Measurements from ENCODE around the gene SNTG2.

Gene SNTG2

GRCh38 chr2:926259-926793 is 24.3 kb upstream of the SNTG2 start:
- no peak for DNase-seq (ENCODE audit: low read depth, low spot score)

- DNase-seq (ENCODE audit: low read depth, low spot score): no peak
Measured at GRCh38 chr2:926896-927295, 23.8 kb upstream of the SNTG2 start.

- DNase-seq (ENCODE audit: low read depth, low spot score): no peak
Measured at GRCh38 chr2:929011-929735, 21.5 kb upstream of the SNTG2 start.

- no peak for DNase-seq (ENCODE audit: low read depth, low spot score)
Measured at GRCh38 chr2:929925-930324, 20.7 kb upstream of the SNTG2 start.

GRCh38 chr2:930935-931334 is 19.7 kb upstream of the SNTG2 start:
- DNase-seq (ENCODE audit: low read depth, low spot score): no peak

- DNase-seq (ENCODE audit: low read depth, low spot score): no peak
Measured at GRCh38 chr2:932320-933115, 18.1 kb upstream of the SNTG2 start.

GRCh38 chr2:933734-934295 is 16.8 kb upstream of the SNTG2 start:
- DNase-seq (ENCODE audit: low read depth, low spot score): no peak

- DNase-seq (ENCODE audit: low read depth, low spot score): no peak
Measured at GRCh38 chr2:937530-937929, 13.1 kb upstream of the SNTG2 start.

GRCh38 chr2:938181-939005 is 12.3 kb upstream of the SNTG2 start:
- no peak for DNase-seq (ENCODE audit: low read depth, low spot score)

GRCh38 chr2:939936-940601 is 10.6 kb upstream of the SNTG2 start:
- DNase-seq (ENCODE audit: low read depth, low spot score): no peak

GRCh38 chr2:941871-942270 is 8.8 kb upstream of the SNTG2 start:
- no peak for DNase-seq (ENCODE audit: low read depth, low spot score)

- DNase-seq (ENCODE audit: low read depth, low spot score): no peak
Measured at GRCh38 chr2:942775-943460, 7.7 kb upstream of the SNTG2 start.

- no peak for DNase-seq (ENCODE audit: low read depth, low spot score)
Measured at GRCh38 chr2:943461-943797, 7.2 kb upstream of the SNTG2 start.

GRCh38 chr2:943821-944220 is 6.8 kb upstream of the SNTG2 start:
- no peak for DNase-seq (ENCODE audit: low read depth, low spot score)

GRCh38 chr2:944693-945092 is 6.0 kb upstream of the SNTG2 start:
- no peak for DNase-seq (ENCODE audit: low read depth, low spot score)

GRCh38 chr2:945104-945503 is 5.5 kb upstream of the SNTG2 start:
- DNase-seq (ENCODE audit: low read depth, low spot score): no peak

- no peak for DNase-seq (ENCODE audit: low read depth, low spot score)
Measured at GRCh38 chr2:946073-946948, 4.3 kb upstream of the SNTG2 start.

- DNase-seq (ENCODE audit: low read depth, low spot score): no peak
Measured at GRCh38 chr2:949384-950079, 1.1 kb upstream of the SNTG2 start.

All from activated naive CD8-positive, alpha-beta T cell treated with anti-CD3 and anti-CD28 coated beads, Interleukin-2, amount 50 U/mL, for 16 hours (primary cell).